Cardiac fibroblast (primary cell): ENCODE results near the gene SEL1L3.

Experiments used
- DNase-seq, 2 donors: peaks; one replicate each; pipeline versions ENCODE4 v3.0.0 to v3.0.0-alpha.2; 2010; ENCODE audit warnings: low read depth in 2 of 2
- H3K4me3 ChIP-seq, 2 donors: replicated peaks in 1 of 2; 1 replicate in 1 of 2; 2 replicates in 1 of 2; pipeline ENCODE4 v1.5.1; 2011; ENCODE audit warnings: low read depth in 2 of 2, low read length in 2 of 2, mild to moderate bottlenecking in 2 of 2, moderate library complexity in 1 of 2
- TF ChIP-seq, protein P1 (sequence below): IDR thresholded peaks from one replicate; pipeline ENCODE4 v1.5.1; 2011; ENCODE audit warnings: low read depth, mild to moderate bottlenecking, low read length, inconsistent platforms

SEL1L3 gene

DNA sequence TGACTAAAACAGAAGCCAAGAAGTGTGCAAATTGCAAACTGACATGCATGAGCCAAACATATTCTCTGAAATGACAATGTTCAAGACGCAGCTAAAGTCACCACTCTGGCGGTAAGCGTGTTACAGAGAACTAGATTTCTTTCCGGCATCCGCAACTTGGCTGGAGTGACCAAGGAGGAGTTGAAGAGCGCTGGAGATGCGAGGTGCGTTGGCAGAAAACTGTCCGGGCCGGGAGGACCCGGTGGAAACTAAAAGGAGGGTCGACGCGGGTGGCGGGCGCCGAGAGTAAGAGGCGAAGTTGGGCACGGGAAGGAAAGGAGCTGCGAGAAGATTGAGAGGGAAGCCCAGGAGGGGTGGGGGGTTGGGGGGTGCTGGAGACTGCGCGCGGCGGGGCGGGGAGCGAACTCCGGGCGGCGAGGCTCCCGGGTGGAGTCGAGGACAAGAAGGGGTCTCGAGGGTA lies 807 bp downstream of the SEL1L3 start:
- peak; percentile 38 to 60 for DNase-seq
- TF ChIP-seq, protein P1, sequence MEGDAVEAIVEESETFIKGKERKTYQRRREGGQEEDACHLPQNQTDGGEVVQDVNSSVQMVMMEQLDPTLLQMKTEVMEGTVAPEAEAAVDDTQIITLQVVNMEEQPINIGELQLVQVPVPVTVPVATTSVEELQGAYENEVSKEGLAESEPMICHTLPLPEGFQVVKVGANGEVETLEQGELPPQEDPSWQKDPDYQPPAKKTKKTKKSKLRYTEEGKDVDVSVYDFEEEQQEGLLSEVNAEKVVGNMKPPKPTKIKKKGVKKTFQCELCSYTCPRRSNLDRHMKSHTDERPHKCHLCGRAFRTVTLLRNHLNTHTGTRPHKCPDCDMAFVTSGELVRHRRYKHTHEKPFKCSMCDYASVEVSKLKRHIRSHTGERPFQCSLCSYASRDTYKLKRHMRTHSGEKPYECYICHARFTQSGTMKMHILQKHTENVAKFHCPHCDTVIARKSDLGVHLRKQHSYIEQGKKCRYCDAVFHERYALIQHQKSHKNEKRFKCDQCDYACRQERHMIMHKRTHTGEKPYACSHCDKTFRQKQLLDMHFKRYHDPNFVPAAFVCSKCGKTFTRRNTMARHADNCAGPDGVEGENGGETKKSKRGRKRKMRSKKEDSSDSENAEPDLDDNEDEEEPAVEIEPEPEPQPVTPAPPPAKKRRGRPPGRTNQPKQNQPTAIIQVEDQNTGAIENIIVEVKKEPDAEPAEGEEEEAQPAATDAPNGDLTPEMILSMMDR: no peak
- peak overlapping the region; percentile 77 to 79 for H3K4me3 ChIP-seq

DNA sequence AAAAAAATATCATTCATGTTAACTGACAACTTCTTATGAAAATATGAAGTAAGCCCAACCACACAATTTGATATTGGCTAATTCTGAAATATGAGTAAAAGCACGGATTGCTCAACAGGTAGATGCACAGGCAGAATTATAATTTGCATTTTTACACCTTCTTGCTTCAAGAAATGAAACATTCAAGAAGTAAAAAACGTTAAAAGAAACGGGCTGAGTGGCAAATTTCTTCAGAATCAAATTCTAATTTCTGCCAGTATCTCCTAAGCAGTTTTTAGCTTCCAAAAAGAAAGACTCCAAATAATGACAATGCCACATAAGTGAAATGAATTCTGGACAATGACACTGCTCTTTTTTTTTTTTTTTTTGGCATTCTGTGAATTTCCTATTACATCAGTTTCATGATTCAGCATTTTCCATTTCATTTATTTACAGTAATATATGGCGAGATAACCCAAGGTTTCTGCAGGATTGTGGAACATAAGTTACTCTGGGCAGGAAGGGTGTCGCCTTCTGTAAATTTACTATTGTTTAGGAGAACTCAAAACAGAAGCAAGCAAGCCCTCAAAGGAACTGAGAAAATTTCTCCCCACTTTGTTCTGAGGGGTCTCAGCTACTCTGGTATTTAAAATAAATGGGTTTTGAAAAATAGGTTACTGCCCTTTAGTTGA lies 1.4 kb downstream of the SEL1L3 start:
- DNase-seq: peak; percentile 64 to 79
- H3K4me3 ChIP-seq: peak overlapping the region; percentile 77 to 79
- TF ChIP-seq, protein P1: no peak

DNA sequence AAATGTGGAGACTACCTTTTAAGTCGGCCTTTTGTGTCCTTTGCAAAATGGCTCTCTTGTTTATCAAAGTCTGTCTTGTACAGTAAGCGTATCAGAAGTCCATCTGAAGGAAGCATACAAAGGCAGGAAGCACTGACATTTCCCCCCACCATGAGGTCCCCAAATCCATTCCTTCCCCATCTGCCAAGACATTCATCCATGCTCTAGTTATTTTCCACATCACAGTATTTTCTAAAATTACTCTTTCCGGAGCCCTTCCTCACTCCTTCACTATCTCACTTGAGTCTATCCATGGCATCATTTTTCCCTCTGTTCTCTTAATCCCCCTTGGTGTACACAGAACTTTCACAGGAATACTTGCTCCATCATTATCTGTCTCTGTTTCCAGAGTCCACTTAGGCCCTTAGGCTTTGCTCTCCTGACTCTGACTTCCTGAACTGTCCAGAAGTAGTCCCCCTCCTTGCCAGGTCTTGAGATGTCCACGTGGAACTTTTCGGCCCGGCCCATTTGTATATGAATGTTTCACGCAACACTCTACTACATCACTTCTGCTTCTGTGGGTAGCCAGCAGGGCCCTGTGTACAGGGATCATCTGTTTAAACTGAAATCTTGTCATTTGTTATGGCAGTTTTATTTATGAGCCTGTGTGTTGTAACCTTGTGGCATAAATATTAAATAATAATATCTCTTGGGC lies 2.1 kb downstream of the SEL1L3 start:
- TF ChIP-seq, protein P1: no peak
- DNase-seq: peak in 1 of 2 donors; percentile 31
- H3K4me3 ChIP-seq: no peak overlapping the region

DNA sequence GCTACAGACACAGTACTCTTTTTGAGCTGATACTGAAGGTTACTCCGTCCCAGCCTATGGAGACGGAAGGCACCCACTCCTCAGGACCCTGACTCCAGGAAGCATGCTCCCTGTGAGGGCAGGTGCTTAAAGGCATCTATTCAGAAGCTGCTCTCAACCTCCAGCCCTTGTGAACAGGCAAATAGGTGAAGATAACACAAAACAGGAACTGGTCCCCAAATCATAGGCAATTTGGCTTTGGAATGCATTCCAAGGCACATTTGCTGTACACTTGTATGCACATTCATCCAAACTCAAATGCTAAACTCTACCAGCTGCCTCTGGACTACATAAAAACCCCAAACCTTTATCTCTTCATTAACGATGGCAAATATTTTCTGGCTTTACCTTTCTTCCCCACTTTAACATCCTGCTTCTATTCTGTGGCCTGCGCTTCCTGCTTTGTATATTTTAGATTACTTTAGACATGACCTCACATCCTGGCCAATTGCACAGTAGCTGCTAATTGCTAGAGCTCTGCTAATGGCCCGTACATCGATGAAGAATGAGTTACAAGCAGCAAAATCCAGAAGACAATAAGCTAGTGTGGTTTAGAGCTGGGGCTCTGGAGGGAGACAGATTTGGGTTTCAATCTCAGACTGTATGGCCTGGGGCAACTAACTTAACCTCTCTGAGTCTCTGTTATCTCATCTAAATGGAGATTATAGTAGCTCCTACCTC lies 3.2 kb downstream of the SEL1L3 start:
- H3K4me3 ChIP-seq: no peak overlapping the region
- TF ChIP-seq, protein P1: no peak
- DNase-seq: no peak

DNA sequence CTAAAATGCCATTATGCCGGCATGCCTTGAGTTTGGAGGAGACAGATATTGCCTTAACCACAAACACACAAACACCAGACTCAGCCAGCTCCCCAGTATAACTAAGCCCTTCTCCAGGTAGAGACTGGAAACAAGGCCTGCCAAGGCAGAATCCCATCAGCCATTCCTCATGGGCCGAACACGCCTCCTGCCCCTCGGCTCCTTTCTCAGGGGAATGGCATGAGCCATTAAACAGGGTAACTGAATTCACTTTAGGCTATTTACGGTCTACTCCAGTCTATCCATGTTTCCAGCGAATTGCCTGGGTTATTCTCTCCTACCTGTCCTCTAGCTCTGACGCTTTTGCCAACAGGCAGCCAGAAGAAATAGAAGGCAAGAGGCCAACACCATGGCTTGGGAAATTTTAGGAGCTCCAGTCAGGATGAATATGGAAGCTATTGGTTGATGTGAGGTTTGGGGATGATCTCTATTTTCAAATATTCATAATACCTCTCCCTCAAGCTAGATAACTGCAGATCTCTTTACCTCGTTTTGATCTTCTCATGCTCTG lies 4.9 kb downstream of the SEL1L3 start:
- TF ChIP-seq, protein P1: no peak
- no peak for DNase-seq
- H3K4me3 ChIP-seq: no peak overlapping the region

DNA sequence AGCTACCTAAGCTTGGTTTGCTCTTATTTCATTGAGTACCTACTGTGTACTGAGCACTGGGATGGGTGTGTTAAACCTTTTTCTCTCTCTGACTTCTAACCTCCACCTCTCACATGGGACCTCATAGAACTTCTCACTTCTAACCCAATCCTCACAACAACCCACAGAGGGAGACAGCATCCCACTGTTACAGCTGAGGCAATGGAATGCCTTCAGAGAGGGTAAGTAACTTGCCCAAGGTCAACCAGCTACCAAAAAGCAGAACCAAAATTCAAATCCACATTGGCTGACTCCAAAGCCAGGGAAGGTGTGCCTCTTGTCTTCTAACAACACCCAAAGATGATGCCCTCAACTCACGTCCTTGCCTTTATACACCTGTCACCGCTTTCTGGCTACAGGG lies 5.4 kb downstream of the SEL1L3 start:
- TF ChIP-seq, protein P1: peak; percentile 13
- DNase-seq: peak in 1 of 2 donors; percentile 29
- no peak overlapping the region for H3K4me3 ChIP-seq
